Smooth muscle cell (in vitro differentiated cells): ENCODE measurements around the gene CD226. TPM values are rescaled to one million over a fixed set of nuclear protein-coding genes. Genes with fewer than 3 reads are reported as not detected.

Experiments
- DNase-seq: peaks from one replicate; lab custom pipeline; 2025; ENCODE audit not compliant: unreplicated experiment; lab: John Stamatoyannopoulos, UW
- H2AFZ ChIP-seq: fragments of 200-600 bp; sonication (generic); 2 replicates; pipeline ENCODE4 v1.6.0; 2016; ENCODE audit warnings: antibody characterized with exemption, low read depth, mild to moderate bottlenecking
- H3F3A ChIP-seq: fragments of 200-600 bp; sonication (generic); 2 replicates; pipeline ENCODE4 v1.6.0; 2017; ENCODE audit warnings: antibody characterized with exemption, low read depth
- H3K27ac ChIP-seq: fragments of 200-600 bp; sonication (generic); 2 replicates; pipeline ENCODE4 v1.5.1; 2016; ENCODE audit warnings: low read depth, mild to moderate bottlenecking
- H3K27me3 ChIP-seq: fragments of 200-600 bp; sonication (generic); 2 replicates; pipeline ENCODE4 v1.6.1; 2016; ENCODE audit warnings: low read depth, mild to moderate bottlenecking
- H3K36me3 ChIP-seq: fragments of 200-600 bp; sonication (generic); 2 replicates; pipeline ENCODE4 v1.5.1; 2016; ENCODE audit warnings: low read depth
- H3K4me1 ChIP-seq: fragments of 200-600 bp; sonication (generic); 2 replicates; pipeline ENCODE4 v1.5.1; 2016; ENCODE audit warnings: low read depth
- H3K4me2 ChIP-seq: fragments of 200-600 bp; sonication (generic); 2 replicates; pipeline ENCODE4 v1.6.0; 2016; ENCODE audit warnings: mild to moderate bottlenecking
- H3K4me3 ChIP-seq: fragments of 200-600 bp; sonication (generic); 2 replicates; pipeline ENCODE4 v1.5.1; 2016; ENCODE audit warnings: mild to moderate bottlenecking
- H3K79me2 ChIP-seq: fragments of 200-600 bp; sonication (generic); 2 replicates; pipeline ENCODE4 v1.6.0; 2016; ENCODE audit warnings: low read depth, mild to moderate bottlenecking
- H3K9ac ChIP-seq: fragments of 200-600 bp; sonication (generic); 2 replicates; pipeline ENCODE4 v1.6.0; 2016; ENCODE audit warnings: low read depth
- H3K9me3 ChIP-seq: fragments of 200-600 bp; sonication (generic); replicated peaks from 2 replicates; pipeline ENCODE4 v1.5.1; 2016; ENCODE audit warnings: low read depth
- H4K20me1 ChIP-seq: fragments of 200-600 bp; sonication (generic); 2 replicates; pipeline ENCODE4 v1.6.0; 2016; ENCODE audit warnings: low read depth
- CTCF ChIP-seq: fragments of 200-600 bp; sonication (generic); IDR thresholded peaks from 2 replicates; pipeline ENCODE4 v1.5.1; 2017; ENCODE audit warnings: borderline replicate concordance, mild to moderate bottlenecking, antibody characterized with exemption; ENCODE audit not compliant: insufficient read depth, poor library complexity, severe bottlenecking
- WGBS: methylation state at CpG from one replicate; pipeline ENCODE4 v1.1.7; 2016; ENCODE audit warnings: low lambda C conversion rate; 5-methylcytosine and 5-hydroxymethylcytosine counted together
- polyA plus RNA-seq: library from polyadenylated mRNA; unstranded; fragments of >200 nt; fragmentation: Nextera tagmentation; extraction: Ambion mirVana; gene quantifications from 2 replicates; pipeline ENCODE4 v1.2.1, GENCODE V29; 2016
- total RNA-seq: library from RNA; depleted of rRNA; stranded (reverse); fragments of >200 nt; gene quantifications from 2 replicates; pipeline ENCODE4 v1.2.3, GENCODE V29; 2014

CD226 gene
- total and polyA plus RNA-seq, 2 experiments from 2014 or later: 0.02 to 0.36 TPM

DNA sequence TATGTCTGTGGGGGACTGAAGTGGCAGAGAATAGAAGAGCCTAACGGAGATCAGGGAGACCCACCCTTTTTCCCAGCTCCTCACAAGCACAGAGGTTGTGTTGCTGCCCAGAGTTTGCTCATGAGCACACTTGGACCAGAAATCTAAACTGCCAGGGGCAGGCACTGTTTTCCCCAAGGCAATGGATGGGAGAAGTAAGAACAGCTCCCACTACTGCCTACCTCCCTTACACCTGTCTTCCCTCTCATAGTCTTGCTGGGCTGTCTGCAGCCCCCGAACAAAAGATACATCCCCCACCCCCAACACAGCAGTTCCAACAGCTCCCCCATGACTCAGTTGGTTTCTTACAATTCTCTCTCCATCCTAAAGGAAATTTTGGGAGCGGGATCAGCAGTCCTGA is 48.1 kb upstream of the CD226 start:
- Histone ChIP-seq H3K4me2 (no peak overlapping the region), H4K20me1 (no peaks in the 10 kb centered on the region), H3K27ac (no peak overlapping the region), H3K36me3 (no peaks in the 10 kb centered on the region), H3K79me2 (no peaks in the 10 kb centered on the region), H3K9ac (no peak overlapping the region), H3K4me3 (no peak overlapping the region), H3K4me1 (no peaks in the 10 kb centered on the region), H2AFZ (no peak overlapping the region), H3K9me3 (no peaks in the 10 kb centered on the region), H3F3A (no peaks in the 10 kb centered on the region), H3K27me3 (no peaks in the 10 kb centered on the region)
- TF ChIP-seq CTCF: no peak
- DNase-seq: no peak
- WGBS: 91% methylated on average over 3 of the region's 3 CpGs

GRCh38 chr18:69992776-69993175 is 45.1 kb upstream of the CD226 start:
- H4K20me1 ChIP-seq: no peaks in the 10 kb centered on the region
- no peaks in the 10 kb centered on the region for H3K27me3 ChIP-seq
- 87% methylated on average over 1 of the region's 1 CpG for WGBS
- no peak overlapping the region for H3K27ac ChIP-seq
- H3K9me3 ChIP-seq: no peaks in the 10 kb centered on the region
- no peak overlapping the region for H2AFZ ChIP-seq
- no peak overlapping the region for H3K9ac ChIP-seq
- peaks cover 9% of the 10 kb centered on the region for H3K36me3 ChIP-seq
- no peak overlapping the region for H3K4me2 ChIP-seq
- H3K4me1 ChIP-seq: no peaks in the 10 kb centered on the region
- H3F3A ChIP-seq: no peaks in the 10 kb centered on the region
- no peak for TF ChIP-seq CTCF
- no peak for DNase-seq
- H3K79me2 ChIP-seq: no peaks in the 10 kb centered on the region
- H3K4me3 ChIP-seq: no peak overlapping the region

GRCh38 chr18:69987870-69988269 is 40.2 kb upstream of the CD226 start:
- Histone ChIP-seq H3K36me3 (peaks cover 9% of the 10 kb centered on the region), H3K27ac (no peak overlapping the region), H4K20me1 (no peaks in the 10 kb centered on the region), H3K9me3 (no peaks in the 10 kb centered on the region), H3K4me3 (no peak overlapping the region), H3F3A (no peaks in the 10 kb centered on the region), H3K27me3 (no peaks in the 10 kb centered on the region), H3K79me2 (no peaks in the 10 kb centered on the region), H3K9ac (no peak overlapping the region), H2AFZ (no peak overlapping the region), H3K4me1 (no peaks in the 10 kb centered on the region), H3K4me2 (no peak overlapping the region)
- TF ChIP-seq CTCF: no peak
- WGBS: 95% methylated on average over 1 of the region's 1 CpG
- DNase-seq: no peak

DNA sequence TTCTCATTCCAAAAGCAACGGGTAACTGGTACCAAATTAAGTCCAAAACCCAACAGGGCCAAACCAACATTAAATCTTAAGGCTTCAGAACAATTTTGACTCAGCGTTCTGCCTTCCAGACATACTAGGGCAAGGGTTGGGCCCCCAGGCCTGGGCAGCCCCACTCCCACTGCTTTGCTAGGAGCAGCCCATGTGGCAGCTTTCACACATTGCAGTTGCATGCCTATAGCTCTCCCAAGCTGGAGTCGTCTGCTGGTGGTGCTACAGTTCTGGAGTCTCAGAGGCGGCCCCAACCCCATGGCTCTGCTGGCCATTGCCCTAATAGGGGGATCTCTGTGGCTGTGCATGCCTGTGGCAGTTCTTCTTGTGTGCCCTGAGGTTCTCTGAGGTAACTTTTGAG is 37.6 kb upstream of the CD226 start:
- Histone ChIP-seq H3F3A (no peaks in the 10 kb centered on the region), H4K20me1 (no peaks in the 10 kb centered on the region), H3K4me2 (no peak overlapping the region), H3K9ac (no peak overlapping the region), H3K4me3 (no peak overlapping the region), H3K4me1 (no peaks in the 10 kb centered on the region), H3K36me3 (peaks cover 9% of the 10 kb centered on the region), H3K27me3 (no peaks in the 10 kb centered on the region), H3K9me3 (no peaks in the 10 kb centered on the region), H3K27ac (no peak overlapping the region), H3K79me2 (no peaks in the 10 kb centered on the region), H2AFZ (no peak overlapping the region)
- no peak for DNase-seq
- WGBS: 95% methylated on average over 4 of the region's 4 CpGs
- TF ChIP-seq CTCF: no peak
